ENCODE results near the gene FEM1B. TPM values are rescaled to one million over a fixed set of nuclear protein-coding genes. Genes with fewer than 3 reads are reported as not detected.

FEM1B gene
- total RNA-seq, 2 donors from 2014 or later = 33.1 to 55.3 TPM

- peaks cover 0 to 19% of the 10 kb centered on the region in 2 donors for H3K4me1 ChIP-seq
- H3K27me3 ChIP-seq = no peaks in the 10 kb centered on the region
- peaks cover 17% of the 10 kb centered on the region for H3K36me3 ChIP-seq
- no peak overlapping the region for H3K4me3 ChIP-seq
- no peak overlapping the region for H3K27ac ChIP-seq
- TF ChIP-seq CTCF (IDR thresholded peaks at IDR 0.05) = no peak
- DNase-seq (ENCODE audit: low spot score) = no peak
- no peaks in the 10 kb centered on the region for H3K9me3 ChIP-seq
These were observed 38.0 kb downstream of the FEM1B start for GRCh38 chr15:68315495-68316031.

- Histone ChIP-seq H3K27ac (no peak overlapping the region), H3K4me1 (peaks cover 0 to 13% of the 10 kb centered on the region in 2 donors)
- no peak for DNase-seq (ENCODE audit: low spot score)
These were observed 38.7 kb downstream of the FEM1B start for GRCh38 chr15:68316061-68316804.

GRCh38 chr15:68317281-68318007 is 39.9 kb downstream of the FEM1B start:
- peaks cover 17% of the 10 kb centered on the region for H3K36me3 ChIP-seq
- no peak for DNase-seq (ENCODE audit: low spot score)
- no peaks in the 10 kb centered on the region for H3K27me3 ChIP-seq
- no peak overlapping the region for H3K27ac ChIP-seq
- H3K9me3 ChIP-seq = no peaks in the 10 kb centered on the region
- H3K4me3 ChIP-seq = no peak overlapping the region
- TF ChIP-seq CTCF (IDR thresholded peaks at IDR 0.05) = no peak
- peaks cover 0 to 11% of the 10 kb centered on the region in 2 donors for H3K4me1 ChIP-seq

More at GRCh38 chr15:68316061-68316804, 38.7 kb downstream of the FEM1B start:
- no peak for TF ChIP-seq CTCF (IDR thresholded peaks at IDR 0.05)
- H3K36me3 ChIP-seq = peaks cover 17% of the 10 kb centered on the region
- H3K27me3 ChIP-seq = no peaks in the 10 kb centered on the region
- no peak overlapping the region for H3K4me3 ChIP-seq
- no peaks in the 10 kb centered on the region for H3K9me3 ChIP-seq

GRCh38 chr15:68318008-68318835 is 40.7 kb downstream of the FEM1B start:
- Histone ChIP-seq H3K9me3 (no peaks in the 10 kb centered on the region), H3K4me3 (no peak overlapping the region), H3K36me3 (peaks cover 17% of the 10 kb centered on the region), H3K4me1 (peaks cover 0 to 11% of the 10 kb centered on the region in 2 donors), H3K27me3 (no peaks in the 10 kb centered on the region), H3K27ac (no peak overlapping the region)
- DNase-seq (ENCODE audit: low spot score) = no peak
- no peak for TF ChIP-seq CTCF (IDR thresholded peaks at IDR 0.05)

All from right atrium auricular region (tissue), 2 donors.